Measurements from ENCODE around the gene KLF1. TPM values are rescaled to one million over a fixed set of nuclear protein-coding genes. Genes with fewer than 3 reads are reported as not detected.
A peak's percentile ranks its signal among the peaks of the same experiment; 100 is the strongest.

KLF1 gene
- total and polyA plus RNA-seq, 2 of the 13 experiments (the other 11 are each of a cell fraction or from before 2014, with no cell fraction given): not detected

- TF ChIP-seq ZNF597 (CRISPR knock-in tag; IDR thresholded peaks at IDR 0.05) (no peak), LBX2 (CRISPR knock-in tag; IDR thresholded peaks at IDR 0.05; ENCODE audit: borderline replicate concordance) (no peak), ZNF329 (CRISPR knock-in tag; IDR thresholded peaks at IDR 0.05; ENCODE audit: low read depth) (no peak), FOXA1 (IDR thresholded peaks at IDR 0.05) (no peak), FOXA1 (CRISPR knock-in tag; IDR thresholded peaks at IDR 0.05) (no peak), ATF5 (CRISPR knock-in tag; IDR thresholded peaks at IDR 0.05; ENCODE audit: low read depth) (no peak), IKZF4 (CRISPR knock-in tag; IDR thresholded peaks at IDR 0.05; ENCODE audit: borderline replicate concordance, low read depth, not compliant biosample characterization) (no peak), ZUFSP (CRISPR knock-in tag; IDR thresholded peaks at IDR 0.05; ENCODE audit: borderline replicate concordance) (no peak), MYNN (CRISPR knock-in tag; IDR thresholded peaks at IDR 0.05; ENCODE audit: low read depth) (no peak), MAZ (IDR thresholded peaks at IDR 0.05; ENCODE audit: borderline replicate concordance, low read depth, low read length) (peak; percentile 66; the same call in 1 of the 2 replicates), MAZ (CRISPR knock-in tag; IDR thresholded peaks at IDR 0.05; ENCODE audit: low read depth) (peak; percentile 87), TGIF2 (CRISPR knock-in tag; IDR thresholded peaks at IDR 0.05) (no peak), NFYB (CRISPR knock-in tag; IDR thresholded peaks at IDR 0.05) (no peak), MATR3 (CRISPR knock-in tag; IDR thresholded peaks at IDR 0.05) (no peak), HDAC1 (CRISPR knock-in tag; IDR thresholded peaks at IDR 0.05) (0 out of 2 replicates have a peak, but pooled peaks have one; percentile 32), SP140L (CRISPR knock-in tag; IDR thresholded peaks at IDR 0.05; ENCODE audit: borderline replicate concordance) (no peak), HOXA7 (CRISPR knock-in tag; IDR thresholded peaks at IDR 0.05) (no peak), TEAD3 (CRISPR knock-in tag; optimal IDR thresholded peaks at IDR 0.05; ENCODE audit: borderline replicate concordance) (no peak), ZNF121 (CRISPR knock-in tag; IDR thresholded peaks at IDR 0.05) (no peak), SRSF9 (IDR thresholded peaks at IDR 0.05; ENCODE audit: borderline replicate concordance, insufficient read depth, low read depth, low read length, poor library complexity, severe bottlenecking) (no peak), HNF4G (IDR thresholded peaks at IDR 0.05; ENCODE audit: borderline replicate concordance, low read depth, low read length) (no peak), HNF4G (CRISPR knock-in tag; IDR thresholded peaks at IDR 0.05; ENCODE audit: borderline replicate concordance, low read depth) (no peak), SUZ12 (IDR thresholded peaks at IDR 0.05; ENCODE audit: low read depth, low read length) (no peak), ZNF781 (CRISPR knock-in tag; IDR thresholded peaks at IDR 0.05; ENCODE audit: borderline replicate concordance, not compliant biosample characterization) (no peak), ZNF136 (CRISPR knock-in tag; IDR thresholded peaks at IDR 0.05; ENCODE audit: low read depth) (no peak), ZC3H4 (CRISPR knock-in tag; IDR thresholded peaks at IDR 0.05; ENCODE audit: borderline replicate concordance) (no peak), SAP130 (CRISPR knock-in tag; IDR thresholded peaks at IDR 0.05; ENCODE audit: low read depth) (peak; percentile 42; the same call in 1 of the 2 replicates)
These were observed 39.6 kb downstream of the KLF1 start (continued) for GRCh38 chr19:12847159-12848139.
